ENCODE measurements around the gene CANX. TPM values are rescaled to one million over a fixed set of nuclear protein-coding genes. Genes with fewer than 3 reads are reported as not detected.

CANX gene
- total and polyA plus RNA-seq, 2 of the 13 experiments (the other 11 are each of a cell fraction or from before 2014, with no cell fraction given) = 477 to 680 TPM

DNA sequence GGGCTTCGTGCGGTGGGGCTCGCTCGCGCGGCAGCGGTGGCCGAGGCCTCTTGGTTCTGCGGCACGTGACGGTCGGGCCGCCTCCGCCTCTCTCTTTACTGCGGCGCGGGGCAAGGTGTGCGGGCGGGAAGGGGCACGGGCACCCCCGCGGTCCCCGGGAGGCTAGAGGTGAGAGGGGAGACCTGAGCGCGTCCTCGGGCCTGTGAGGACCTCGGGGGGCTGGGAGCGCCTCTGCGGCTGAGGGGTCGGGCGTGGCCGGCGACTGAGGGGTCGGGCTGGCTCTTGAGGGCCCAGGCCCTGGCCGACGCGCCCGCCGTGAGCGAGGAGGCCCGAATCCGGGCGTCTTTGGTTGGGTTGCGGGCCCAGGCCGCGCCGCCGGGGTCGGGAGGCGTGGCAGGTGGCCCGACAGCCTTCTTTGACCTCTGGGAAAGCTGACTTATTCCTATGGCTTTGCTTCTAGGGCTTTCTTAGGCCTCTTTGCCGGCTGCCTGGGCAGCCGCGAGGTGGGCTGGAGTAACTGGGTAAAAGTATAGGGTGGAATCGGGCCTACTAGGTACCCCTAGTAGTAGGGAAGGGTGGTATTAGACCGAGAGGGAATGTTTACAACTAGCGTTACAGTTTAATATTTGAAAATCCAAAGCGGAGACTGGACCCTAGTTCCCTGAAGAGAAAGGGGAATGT, at the start of gene CANX (continued):
- TF ChIP-seq, protein P1, sequence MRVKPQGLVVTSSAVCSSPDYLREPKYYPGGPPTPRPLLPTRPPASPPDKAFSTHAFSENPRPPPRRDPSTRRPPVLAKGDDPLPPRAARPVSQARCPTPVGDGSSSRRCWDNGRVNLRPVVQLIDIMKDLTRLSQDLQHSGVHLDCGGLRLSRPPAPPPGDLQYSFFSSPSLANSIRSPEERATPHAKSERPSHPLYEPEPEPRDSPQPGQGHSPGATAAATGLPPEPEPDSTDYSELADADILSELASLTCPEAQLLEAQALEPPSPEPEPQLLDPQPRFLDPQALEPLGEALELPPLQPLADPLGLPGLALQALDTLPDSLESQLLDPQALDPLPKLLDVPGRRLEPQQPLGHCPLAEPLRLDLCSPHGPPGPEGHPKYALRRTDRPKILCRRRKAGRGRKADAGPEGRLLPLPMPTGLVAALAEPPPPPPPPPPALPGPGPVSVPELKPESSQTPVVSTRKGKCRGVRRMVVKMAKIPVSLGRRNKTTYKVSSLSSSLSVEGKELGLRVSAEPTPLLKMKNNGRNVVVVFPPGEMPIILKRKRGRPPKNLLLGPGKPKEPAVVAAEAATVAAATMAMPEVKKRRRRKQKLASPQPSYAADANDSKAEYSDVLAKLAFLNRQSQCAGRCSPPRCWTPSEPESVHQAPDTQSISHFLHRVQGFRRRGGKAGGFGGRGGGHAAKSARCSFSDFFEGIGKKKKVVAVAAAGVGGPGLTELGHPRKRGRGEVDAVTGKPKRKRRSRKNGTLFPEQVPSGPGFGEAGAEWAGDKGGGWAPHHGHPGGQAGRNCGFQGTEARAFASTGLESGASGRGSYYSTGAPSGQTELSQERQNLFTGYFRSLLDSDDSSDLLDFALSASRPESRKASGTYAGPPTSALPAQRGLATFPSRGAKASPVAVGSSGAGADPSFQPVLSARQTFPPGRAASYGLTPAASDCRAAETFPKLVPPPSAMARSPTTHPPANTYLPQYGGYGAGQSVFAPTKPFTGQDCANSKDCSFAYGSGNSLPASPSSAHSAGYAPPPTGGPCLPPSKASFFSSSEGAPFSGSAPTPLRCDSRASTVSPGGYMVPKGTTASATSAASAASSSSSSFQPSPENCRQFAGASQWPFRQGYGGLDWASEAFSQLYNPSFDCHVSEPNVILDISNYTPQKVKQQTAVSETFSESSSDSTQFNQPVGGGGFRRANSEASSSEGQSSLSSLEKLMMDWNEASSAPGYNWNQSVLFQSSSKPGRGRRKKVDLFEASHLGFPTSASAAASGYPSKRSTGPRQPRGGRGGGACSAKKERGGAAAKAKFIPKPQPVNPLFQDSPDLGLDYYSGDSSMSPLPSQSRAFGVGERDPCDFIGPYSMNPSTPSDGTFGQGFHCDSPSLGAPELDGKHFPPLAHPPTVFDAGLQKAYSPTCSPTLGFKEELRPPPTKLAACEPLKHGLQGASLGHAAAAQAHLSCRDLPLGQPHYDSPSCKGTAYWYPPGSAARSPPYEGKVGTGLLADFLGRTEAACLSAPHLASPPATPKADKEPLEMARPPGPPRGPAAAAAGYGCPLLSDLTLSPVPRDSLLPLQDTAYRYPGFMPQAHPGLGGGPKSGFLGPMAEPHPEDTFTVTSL (CRISPR knock-in tag; IDR thresholded peaks at IDR 0.05; ENCODE audit: borderline replicate concordance) = no peak
- TF ChIP-seq ZNF652 (CRISPR knock-in tag; IDR thresholded peaks at IDR 0.05; ENCODE audit: borderline replicate concordance, low read depth) (no peak), RFX5 (IDR thresholded peaks at IDR 0.05; ENCODE audit: low read depth, low read length) (no peak), STAG1 (CRISPR knock-in tag; IDR thresholded peaks at IDR 0.05) (no peak), ZNF382 (CRISPR knock-in tag; IDR thresholded peaks at IDR 0.05; ENCODE audit: borderline replicate concordance) (no peak), ZNF607 (CRISPR knock-in tag; IDR thresholded peaks at IDR 0.05; ENCODE audit: borderline replicate concordance) (peak; percentile 45; the same call in 1 of the 2 replicates), NFE2L2 (IDR thresholded peaks at IDR 0.05; ENCODE audit: low read length) (no peak), HIVEP1 (CRISPR knock-in tag; IDR thresholded peaks at IDR 0.05) (no peak; the same call in 1 of the 2 replicates), ZMYM3 (CRISPR knock-in tag; IDR thresholded peaks at IDR 0.05) (no peak), ZNF546 (CRISPR knock-in tag; conservative IDR thresholded peaks at IDR 0.05) (no peak), ZNF136 (CRISPR knock-in tag; IDR thresholded peaks at IDR 0.05; ENCODE audit: low read depth) (no peak), MYC (CRISPR knock-in tag; IDR thresholded peaks at IDR 0.05; ENCODE audit: borderline replicate concordance) (peak; percentile 96)
- TF ChIP-seq, protein P2, sequence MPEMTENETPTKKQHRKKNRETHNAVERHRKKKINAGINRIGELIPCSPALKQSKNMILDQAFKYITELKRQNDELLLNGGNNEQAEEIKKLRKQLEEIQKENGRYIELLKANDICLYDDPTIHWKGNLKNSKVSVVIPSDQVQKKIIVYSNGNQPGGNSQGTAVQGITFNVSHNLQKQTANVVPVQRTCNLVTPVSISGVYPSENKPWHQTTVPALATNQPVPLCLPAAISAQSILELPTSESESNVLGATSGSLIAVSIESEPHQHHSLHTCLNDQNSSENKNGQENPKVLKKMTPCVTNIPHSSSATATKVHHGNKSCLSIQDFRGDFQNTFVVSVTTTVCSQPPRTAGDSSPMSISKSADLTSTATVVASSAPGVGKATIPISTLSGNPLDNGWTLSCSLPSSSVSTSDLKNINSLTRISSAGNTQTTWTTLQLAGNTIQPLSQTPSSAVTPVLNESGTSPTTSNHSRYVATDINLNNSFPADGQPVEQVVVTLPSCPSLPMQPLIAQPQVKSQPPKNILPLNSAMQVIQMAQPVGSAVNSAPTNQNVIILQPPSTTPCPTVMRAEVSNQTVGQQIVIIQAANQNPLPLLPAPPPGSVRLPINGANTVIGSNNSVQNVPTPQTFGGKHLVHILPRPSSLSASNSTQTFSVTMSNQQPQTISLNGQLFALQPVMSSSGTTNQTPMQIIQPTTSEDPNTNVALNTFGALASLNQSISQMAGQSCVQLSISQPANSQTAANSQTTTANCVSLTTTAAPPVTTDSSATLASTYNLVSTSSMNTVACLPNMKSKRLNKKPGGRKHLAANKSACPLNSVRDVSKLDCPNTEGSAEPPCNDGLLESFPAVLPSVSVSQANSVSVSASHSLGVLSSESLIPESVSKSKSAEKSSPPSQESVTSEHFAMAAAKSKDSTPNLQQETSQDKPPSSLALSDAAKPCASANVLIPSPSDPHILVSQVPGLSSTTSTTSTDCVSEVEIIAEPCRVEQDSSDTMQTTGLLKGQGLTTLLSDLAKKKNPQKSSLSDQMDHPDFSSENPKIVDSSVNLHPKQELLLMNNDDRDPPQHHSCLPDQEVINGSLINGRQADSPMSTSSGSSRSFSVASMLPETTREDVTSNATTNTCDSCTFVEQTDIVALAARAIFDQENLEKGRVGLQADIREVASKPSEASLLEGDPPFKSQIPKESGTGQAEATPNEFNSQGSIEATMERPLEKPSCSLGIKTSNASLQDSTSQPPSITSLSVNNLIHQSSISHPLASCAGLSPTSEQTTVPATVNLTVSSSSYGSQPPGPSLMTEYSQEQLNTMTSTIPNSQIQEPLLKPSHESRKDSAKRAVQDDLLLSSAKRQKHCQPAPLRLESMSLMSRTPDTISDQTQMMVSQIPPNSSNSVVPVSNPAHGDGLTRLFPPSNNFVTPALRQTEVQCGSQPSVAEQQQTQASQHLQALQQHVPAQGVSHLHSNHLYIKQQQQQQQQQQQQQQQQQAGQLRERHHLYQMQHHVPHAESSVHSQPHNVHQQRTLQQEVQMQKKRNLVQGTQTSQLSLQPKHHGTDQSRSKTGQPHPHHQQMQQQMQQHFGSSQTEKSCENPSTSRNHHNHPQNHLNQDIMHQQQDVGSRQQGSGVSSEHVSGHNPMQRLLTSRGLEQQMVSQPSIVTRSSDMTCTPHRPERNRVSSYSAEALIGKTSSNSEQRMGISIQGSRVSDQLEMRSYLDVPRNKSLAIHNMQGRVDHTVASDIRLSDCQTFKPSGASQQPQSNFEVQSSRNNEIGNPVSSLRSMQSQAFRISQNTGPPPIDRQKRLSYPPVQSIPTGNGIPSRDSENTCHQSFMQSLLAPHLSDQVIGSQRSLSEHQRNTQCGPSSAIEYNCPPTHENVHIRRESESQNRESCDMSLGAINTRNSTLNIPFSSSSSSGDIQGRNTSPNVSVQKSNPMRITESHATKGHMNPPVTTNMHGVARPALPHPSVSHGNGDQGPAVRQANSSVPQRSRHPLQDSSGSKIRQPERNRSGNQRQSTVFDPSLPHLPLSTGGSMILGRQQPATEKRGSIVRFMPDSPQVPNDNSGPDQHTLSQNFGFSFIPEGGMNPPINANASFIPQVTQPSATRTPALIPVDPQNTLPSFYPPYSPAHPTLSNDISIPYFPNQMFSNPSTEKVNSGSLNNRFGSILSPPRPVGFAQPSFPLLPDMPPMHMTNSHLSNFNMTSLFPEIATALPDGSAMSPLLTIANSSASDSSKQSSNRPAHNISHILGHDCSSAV (CRISPR knock-in tag; IDR thresholded peaks at IDR 0.05; ENCODE audit: borderline replicate concordance) = no peak; the same call in 1 of the 2 replicates
- TF ChIP-seq, protein P3, sequence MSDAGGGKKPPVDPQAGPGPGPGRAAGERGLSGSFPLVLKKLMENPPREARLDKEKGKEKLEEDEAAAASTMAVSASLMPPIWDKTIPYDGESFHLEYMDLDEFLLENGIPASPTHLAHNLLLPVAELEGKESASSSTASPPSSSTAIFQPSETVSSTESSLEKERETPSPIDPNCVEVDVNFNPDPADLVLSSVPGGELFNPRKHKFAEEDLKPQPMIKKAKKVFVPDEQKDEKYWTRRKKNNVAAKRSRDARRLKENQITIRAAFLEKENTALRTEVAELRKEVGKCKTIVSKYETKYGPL (CRISPR knock-in tag; IDR thresholded peaks at IDR 0.05) = peak; percentile 57; the same call in 1 of the 2 replicates

Measured in HepG2 (cell line).